ENCODE measurements around the gene TGFBI.

TGFBI gene

DNA sequence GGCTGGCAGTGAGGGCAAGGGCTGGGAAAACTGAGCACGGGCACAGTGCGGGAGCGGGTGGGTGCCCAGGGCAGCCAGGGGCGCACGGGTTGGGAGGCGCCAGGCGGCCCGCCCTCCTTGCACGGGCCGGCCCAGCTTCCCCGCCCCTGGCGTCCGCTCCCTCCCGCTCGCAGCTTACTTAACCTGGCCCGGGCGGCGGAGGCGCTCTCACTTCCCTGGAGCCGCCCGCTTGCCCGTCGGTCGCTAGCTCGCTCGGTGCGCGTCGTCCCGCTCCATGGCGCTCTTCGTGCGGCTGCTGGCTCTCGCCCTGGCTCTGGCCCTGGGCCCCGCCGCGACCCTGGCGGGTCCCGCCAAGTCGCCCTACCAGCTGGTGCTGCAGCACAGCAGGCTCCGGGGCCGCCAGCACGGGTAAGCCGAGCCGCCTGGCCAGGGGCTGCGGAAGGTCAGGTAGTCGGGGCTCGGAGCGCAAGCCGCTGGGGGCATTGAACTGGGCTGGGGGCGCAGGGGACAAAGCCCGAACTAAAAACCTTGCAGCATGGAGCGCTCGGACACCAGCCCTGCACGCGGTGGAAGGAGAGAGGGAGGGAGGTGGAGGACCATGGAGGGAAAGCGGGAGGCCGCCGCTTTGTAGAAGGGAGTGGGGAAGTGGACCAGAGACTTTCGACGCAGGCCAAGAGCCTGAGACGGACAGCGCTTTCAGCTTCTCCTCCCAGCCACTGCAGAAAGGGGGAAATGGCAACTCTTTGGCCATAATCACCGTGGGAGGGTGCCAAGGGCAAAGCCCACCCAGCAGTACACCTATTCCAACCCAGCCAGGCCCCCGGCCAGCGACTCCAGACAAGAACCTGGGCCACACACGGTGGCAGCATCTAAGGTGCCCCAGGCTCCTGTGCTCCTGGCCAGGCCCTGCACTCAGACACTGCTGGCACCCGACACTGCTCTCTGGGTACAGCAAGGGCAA lies at the start of gene TGFBI:
Gene TGFBI (plus strand): TSS at position 207 of the 961 bp plus-strand sequence. CDS start 68 bp downstream, at position 275.
- peak; percentile 12 for DNase-seq (ENCODE audit: low spot score)

- DNase-seq (ENCODE audit: low spot score) = no peak
These were observed 49.8 kb upstream of the TGFBI start for GRCh38 chr5:135978993-135979392.

DNA sequence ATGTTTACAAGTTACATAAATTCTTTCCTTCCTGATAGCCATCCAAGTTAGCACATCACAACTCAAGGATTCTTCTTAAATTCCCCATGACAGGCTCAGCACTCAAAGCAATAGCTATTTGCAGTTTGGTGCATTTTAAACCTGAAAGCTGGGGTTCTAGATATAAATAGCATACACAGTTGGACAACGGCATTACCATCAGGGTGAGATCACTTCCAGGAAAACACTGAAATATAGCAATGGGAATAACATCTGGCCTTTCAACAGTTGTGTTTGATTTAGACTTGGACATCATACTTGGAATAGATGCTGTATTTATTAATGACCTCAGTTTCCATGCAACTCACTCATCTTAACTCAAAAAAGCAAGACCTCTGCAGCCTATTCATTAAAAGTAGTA lies 49.3 kb upstream of the TGFBI start:
- no peak for DNase-seq (ENCODE audit: low spot score)

GRCh38 chr5:135980620-135981019 lies 48.2 kb upstream of the TGFBI start:
- no peak for DNase-seq (ENCODE audit: low spot score)

DNA sequence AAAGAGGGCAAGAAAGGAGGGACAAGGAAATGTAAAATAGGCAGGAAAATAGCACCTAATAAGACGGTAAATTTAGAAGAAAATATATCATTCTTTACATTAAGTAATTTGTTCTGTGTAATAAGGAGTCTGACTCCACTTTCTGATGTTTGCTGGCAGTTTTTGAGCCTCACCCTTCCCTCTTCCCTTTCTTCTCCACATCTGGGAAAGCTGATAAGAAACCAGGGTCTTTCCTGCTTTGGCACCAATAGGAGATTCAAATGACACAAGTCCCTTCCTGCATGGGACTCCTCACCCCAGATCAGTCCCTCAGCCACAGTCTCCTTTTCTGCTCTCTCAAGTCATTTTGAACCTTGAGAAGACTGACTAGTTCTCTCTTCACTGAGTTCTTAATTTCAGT lies 42.8 kb upstream of the TGFBI start:
- no peak for DNase-seq (ENCODE audit: low spot score)

- no peak for DNase-seq (ENCODE audit: low spot score)
These were observed 42.4 kb upstream of the TGFBI start for GRCh38 chr5:135986401-135986800.

- no peak for DNase-seq (ENCODE audit: low spot score)
These were observed 41.8 kb upstream of the TGFBI start for GRCh38 chr5:135986891-135987401.

- no peak for DNase-seq (ENCODE audit: low spot score)
These were observed 40.2 kb upstream of the TGFBI start for GRCh38 chr5:135988546-135988945.

DNA sequence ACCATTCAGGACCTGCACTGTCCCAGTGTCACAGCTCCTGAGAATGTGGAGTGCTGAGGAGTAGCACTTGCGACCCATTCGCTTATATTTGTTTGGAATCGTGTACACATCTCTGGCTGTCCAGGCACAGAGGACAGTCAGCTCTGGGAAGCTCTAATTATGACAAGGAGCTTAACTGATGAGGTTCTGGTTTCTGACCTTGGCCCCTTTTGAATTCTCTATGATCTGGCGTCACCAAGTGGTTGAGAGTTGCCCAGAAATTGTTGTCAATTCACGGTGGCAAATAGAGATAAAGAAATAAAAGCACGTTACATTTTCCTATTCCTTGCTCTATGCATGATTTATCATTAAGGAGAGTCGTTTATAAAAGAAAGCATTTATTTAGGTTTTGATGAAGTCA lies 39.1 kb upstream of the TGFBI start:
- no peak for DNase-seq (ENCODE audit: low spot score)

DNA sequence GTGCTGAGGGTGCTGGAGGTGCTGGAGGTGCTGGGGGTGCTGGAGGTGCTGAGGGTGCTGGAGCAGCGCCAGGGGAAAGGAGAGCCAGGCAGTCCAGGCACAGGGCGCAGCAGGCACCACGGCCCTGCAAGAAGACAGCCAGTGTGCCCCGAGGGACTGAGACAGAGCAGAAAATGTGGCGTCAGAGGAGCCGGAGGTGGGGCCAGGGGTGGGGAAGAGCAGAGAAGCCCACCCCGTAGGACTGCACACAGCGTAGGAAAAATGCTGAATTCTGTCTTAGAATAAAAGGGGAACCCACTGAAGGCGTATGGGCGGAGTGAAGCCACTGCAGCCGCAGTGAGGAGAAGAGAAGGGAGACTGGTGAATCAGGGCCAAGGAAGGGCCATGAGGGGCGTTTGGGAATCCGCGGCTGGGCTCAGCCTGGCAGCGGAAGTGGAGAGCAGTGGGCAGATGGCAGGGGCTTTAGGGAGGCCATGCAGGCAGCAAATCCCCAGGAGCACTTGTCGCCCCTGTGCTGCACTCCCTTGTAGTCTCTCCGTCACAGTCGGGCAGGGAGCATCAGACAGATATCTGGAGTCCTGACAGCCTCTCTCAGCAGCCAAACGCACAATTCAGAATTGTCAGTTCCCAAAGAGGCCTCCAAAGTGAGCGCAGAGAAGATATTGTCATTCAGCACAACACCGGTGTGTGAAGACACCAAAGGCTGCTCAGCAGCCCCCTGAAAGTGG lies 38.1 kb upstream of the TGFBI start:
- DNase-seq (ENCODE audit: low spot score) = no peak

DNA sequence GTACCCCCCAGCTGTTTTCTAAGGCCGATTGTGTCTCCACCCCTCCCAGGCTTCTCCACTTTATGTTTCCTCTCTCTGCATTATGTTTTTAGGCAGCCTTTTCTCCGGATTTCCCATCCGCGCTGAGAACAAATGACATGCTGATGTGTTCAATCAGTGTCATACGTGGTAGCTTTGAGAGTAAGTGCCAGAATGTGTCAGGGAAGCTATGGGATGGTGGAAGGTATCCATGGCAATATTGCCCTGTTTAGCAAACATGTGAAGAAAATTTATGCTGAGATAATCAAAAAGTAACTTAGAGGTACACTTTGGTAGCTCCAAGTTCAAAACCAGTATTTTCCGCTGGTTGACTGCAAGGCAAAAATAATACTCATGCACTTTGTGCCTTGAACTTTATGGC lies 37.4 kb upstream of the TGFBI start:
- no peak for DNase-seq (ENCODE audit: low spot score)

- DNase-seq (ENCODE audit: low spot score) = no peak
These were observed 35.4 kb upstream of the TGFBI start for GRCh38 chr5:135993335-135993879.

GRCh38 chr5:135993880-135994636 lies 34.7 kb upstream of the TGFBI start:
- no peak for DNase-seq (ENCODE audit: low spot score)

- DNase-seq (ENCODE audit: low spot score) = no peak
These were observed 32.8 kb upstream of the TGFBI start for GRCh38 chr5:135995976-135996375.

DNA sequence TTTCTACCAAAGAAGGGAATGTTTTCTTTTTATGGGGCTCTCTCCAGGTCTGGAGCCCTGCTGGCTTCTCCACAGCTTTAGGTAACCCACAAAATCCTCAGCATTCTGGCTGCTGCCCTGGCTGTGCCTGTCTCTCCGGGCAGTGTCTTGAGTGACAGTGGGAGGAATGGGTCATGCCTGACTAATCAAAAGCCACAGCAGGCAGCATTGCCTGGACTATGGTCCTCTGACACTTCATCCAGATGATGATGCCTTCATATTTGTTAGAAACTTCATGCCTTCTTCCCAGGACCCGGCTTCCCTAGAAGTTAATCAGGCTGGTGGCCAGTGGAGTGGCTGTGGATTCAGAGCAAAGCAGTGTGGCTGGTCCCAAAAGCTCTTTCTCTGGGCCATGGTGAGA lies 32.2 kb upstream of the TGFBI start:
- DNase-seq (ENCODE audit: low spot score) = no peak

DNA sequence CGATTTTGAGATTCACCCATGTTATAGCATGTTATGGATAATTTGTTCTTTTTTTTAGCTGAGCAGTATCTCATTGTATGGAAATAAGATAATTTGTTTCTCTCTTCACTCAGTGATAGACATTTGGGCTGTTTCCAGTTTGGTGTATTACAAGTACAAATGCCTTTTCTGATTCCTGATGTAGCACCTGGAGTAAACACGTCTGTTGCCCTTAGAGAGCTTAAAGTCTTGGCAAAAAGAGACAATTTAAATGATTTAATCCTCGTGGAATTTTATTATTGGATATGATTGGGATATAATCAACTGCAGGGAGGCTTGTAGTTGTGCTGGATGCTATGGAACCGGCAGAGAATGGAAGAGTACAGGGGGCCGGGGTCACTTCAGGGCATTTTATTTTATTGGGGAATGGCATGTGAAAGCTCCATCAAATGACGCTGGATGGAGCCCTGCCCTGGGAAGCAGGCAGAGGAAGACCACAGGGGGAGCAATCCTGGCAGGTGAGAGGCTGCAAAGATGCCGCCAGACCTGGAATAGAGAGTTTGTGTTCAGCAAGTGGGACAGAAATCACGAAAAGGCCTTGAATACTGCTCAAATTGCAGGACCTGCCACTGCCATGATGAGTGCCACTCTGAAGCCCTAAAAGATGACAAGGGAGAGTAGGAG lies 31.0 kb upstream of the TGFBI start:
- no peak for DNase-seq (ENCODE audit: low spot score)

- DNase-seq (ENCODE audit: low spot score) = no peak
These were observed 29.9 kb upstream of the TGFBI start for GRCh38 chr5:135998889-135999288.

DNA sequence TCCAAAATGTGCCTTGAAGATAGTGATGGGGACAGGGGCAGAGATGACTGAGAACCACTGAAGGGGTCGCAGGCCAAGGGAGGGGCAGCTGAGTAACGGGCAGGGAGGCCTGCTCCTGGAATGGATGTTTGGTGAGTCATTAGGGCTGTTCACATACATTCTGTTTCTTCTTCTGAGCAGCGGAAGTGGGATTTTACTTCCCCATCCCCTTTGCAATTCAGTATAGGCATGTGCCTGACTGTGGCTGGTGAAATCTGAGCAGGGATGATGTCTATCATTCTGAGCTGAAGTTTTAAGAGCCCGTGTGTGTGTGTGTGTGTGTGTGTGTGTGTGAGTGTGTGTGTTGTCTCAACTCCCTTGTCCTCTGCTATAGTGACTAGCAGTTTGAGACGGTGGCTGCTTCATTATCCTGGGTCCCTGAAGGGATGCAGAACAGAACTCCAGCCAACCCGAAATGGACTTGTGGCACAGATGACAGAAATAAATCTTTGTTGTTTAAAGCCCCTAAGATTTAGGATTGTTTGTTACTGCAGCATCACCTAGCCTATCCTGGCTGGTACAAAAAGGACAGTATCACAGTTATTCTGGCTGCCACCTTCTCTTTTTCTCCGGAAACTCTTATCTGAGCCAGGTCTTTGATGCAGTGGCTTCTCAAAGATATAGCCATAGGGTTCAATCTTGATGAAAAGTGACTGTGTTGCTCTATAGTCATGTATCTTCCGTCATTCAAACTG lies 29.2 kb upstream of the TGFBI start:
- no peak for DNase-seq (ENCODE audit: low spot score)

DNA sequence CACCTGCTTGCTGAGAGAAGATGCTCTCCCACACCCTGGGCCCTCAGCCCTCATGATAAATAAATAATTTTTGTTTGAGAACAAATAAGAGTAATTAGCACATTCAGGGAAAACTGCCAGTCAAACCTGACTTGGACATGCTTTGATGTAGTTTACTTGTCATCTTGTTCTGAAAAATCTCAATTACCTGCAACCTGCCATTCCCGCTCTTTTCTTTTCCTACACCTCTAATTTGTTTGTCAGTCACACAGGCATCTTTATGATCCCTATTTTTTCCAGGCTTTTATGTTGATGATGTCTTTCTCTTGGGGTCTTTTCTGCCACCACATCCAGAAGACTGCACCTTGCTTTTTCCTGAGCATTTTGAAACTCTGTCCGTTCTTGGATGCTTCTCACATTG lies 28.6 kb upstream of the TGFBI start:
- no peak for DNase-seq (ENCODE audit: low spot score)

- no peak for DNase-seq (ENCODE audit: low spot score)
These were observed 27.9 kb upstream of the TGFBI start for GRCh38 chr5:136000932-136001331.
